ENCODE data around the gene NDST4.

- TF ChIP-seq, protein P1, sequence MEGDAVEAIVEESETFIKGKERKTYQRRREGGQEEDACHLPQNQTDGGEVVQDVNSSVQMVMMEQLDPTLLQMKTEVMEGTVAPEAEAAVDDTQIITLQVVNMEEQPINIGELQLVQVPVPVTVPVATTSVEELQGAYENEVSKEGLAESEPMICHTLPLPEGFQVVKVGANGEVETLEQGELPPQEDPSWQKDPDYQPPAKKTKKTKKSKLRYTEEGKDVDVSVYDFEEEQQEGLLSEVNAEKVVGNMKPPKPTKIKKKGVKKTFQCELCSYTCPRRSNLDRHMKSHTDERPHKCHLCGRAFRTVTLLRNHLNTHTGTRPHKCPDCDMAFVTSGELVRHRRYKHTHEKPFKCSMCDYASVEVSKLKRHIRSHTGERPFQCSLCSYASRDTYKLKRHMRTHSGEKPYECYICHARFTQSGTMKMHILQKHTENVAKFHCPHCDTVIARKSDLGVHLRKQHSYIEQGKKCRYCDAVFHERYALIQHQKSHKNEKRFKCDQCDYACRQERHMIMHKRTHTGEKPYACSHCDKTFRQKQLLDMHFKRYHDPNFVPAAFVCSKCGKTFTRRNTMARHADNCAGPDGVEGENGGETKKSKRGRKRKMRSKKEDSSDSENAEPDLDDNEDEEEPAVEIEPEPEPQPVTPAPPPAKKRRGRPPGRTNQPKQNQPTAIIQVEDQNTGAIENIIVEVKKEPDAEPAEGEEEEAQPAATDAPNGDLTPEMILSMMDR (IDR thresholded peaks at IDR 0.05 in 8 of 11, conservative IDR thresholded peaks at IDR 0.05 in 3 of 11): no peak
- no peak for TF ChIP-seq POLR2AphosphoS5 (IDR thresholded peaks at IDR 0.05)
- TF ChIP-seq POLR2A (IDR thresholded peaks at IDR 0.05): no peak
These were observed 41.4 kb upstream of the NDST4 start for GRCh38 chr4:115154826-115155225.

All from spleen (tissue), 7 donors.